Smooth muscle cell of bladder (primary cell): ENCODE data around the gene AK3. TPM values are rescaled to one million over a fixed set of nuclear protein-coding genes. Genes with fewer than 3 reads are reported as not detected.

ENCODE experiments used
- total RNA-seq: library from RNA; depleted of rRNA; stranded (reverse); fragments of >200 nt; gene quantifications from 2 replicates; pipeline ENCODE4 v1.2.3, GENCODE V29; 2014

AK3 gene
- total RNA-seq: 73.1 and 92.2 TPM in 2 replicates

DNA sequence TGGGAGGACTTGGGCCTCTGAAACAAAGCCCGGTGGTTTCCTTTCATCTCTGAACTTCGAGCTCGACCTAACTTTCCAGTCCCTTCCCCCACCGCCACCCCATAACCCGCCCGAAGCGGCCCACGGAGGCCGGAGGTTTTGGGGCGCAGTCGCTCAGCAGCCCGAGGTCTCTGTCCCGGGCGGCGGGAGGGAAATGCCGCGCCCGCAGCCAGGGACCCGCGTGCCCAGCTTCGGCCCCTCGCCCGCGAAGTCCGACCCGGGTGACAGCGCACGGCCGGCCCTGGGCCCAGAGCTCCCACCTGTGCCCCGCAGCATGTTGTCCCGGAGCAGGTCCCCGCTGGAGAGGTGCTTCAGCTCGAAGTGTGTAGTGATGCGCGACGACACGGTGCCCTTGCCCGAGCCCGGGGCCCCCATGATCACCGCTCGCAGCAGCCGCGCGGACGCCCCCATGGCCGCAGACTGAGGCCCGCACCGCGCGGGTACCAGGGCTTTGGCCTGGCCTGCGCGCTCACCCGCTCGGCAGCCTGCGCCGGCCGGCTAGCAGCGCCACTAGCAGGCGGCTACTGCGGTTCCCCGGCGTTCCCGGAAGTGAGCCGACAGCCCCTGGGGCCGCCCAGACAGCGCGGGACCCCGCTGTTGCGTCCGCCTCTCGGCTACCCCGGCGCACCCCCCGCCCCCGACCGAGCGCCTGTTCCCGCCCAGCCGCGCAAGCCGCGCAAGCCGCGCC, at the start of gene AK3:
TSS of gene AK3 (minus strand) at position 565 of the 727 bp plus-strand sequence. CDS start at position 450, 115 bp downstream.

GRCh38 chr9:4679268-4680172, 61.5 kb downstream of the AK3 start, which contains the start of gene CDC37L1:
Gene CDC37L1 (plus strand): TSS chr9:4679569. CDS start chr9:4679768, 199 bp downstream.

GRCh38 chr9:4666042-4666699, 74.8 kb downstream of the AK3 start, which contains the start of gene SPATA6L:
Gene SPATA6L (minus strand): TSS chr9:4666480. CDS start chr9:4666250, 230 bp downstream.

DNA sequence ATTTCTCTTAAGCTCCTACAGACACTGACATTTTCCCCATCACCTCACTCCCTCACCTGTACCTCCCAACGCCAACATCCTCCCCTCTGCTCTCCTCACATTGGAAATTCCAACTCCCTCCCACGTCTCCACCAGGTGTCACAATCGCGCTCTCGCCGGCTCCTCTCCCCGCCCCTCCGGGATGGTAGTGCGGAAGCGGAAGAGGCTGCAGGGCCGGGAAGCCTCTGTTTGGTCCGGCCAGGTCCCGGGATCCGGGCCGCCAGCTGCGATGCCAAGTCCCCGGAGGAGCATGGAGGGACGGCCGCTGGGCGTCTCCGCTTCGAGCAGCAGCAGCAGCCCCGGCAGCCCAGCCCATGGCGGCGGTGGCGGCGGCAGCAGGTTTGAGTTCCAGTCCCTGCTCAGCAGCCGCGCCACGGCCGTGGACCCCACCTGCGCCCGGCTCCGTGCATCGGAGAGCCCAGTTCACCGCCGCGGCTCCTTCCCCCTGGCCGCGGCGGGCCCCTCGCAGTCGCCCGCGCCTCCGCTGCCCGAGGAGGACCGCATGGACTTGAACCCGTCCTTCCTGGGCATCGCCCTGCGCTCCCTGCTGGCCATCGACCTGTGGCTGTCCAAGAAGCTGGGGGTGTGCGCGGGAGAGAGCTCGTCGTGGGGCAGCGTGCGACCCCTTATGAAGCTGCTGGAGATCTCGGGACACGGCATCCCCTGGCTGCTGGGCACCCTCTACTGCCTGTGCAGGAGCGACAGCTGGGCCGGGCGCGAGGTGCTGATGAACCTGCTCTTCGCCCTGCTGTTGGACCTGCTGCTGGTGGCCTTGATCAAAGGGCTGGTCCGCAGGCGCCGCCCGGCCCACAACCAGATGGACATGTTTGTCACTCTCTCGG, 78.7 kb downstream of the AK3 start, which contains the start of gene PLPP6:
TSS of gene PLPP6 (plus strand) at position 187 of the 881 bp plus-strand sequence. CDS start at position 269, 82 bp downstream.

Other genes with a start within 250 kb of the AK3 start
- 5.5 and 7.0 TPM in 2 replicates for gene PLPP6, start 78.9 kb downstream of the AK3 start, total RNA-seq
- 0.28 and 0.43 TPM in 2 replicates for gene SPATA6L, start 74.7 kb downstream of the AK3 start, total RNA-seq
- 15.8 and 19.2 TPM in 2 replicates for gene CDC37L1, start 61.6 kb downstream of the AK3 start, total RNA-seq
- gene RCL1, start 51.7 kb upstream of the AK3 start, total RNA-seq: 9.1 and 9.4 TPM in 2 replicates
- gene JAK2, start 244.1 kb upstream of the AK3 start, total RNA-seq: 6.7 and 7.0 TPM in 2 replicates